GM19397 (cell line): ENCODE data around the gene SGPL1.
A peak's percentile ranks its signal among the peaks of the same experiment; 100 is the strongest.

Source experiments
- ATAC-seq: cut with Tn5 transposase; IDR thresholded peaks from one replicate; pipeline ENCODE4 v1.9.1; 2021; ENCODE audit warnings: mild to moderate bottlenecking, moderate library complexity; ENCODE audit not compliant: unreplicated experiment

SGPL1 gene

GRCh38 chr10:70872291-70872690 lies 56.5 kb downstream of the SGPL1 start:
- ATAC-seq = no peak

DNA sequence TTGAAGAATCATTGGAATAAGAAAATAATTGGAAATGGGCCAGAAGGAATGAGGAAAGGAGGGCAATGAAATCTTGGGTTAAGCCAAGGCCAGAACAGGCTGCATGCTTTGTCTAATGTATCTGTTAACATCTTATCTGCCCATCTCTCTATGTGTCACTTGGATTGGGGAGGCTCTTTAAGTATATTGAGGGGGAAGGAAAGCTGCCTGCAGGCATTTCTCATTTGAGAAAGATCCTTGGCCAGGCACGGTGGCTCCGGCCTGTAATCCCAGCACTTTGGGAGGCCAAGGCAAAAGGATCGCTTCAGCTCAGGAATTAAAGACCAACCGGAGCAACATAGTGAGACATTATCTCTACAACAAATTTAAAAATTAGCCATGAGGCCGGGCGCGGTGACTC lies 58.3 kb downstream of the SGPL1 start:
- ATAC-seq = no peak

GRCh38 chr10:70879207-70879606 lies 63.5 kb downstream of the SGPL1 start:
- no peak for ATAC-seq

- no peak for ATAC-seq
Measured at GRCh38 chr10:70880077-70880534, 64.4 kb downstream of the SGPL1 start.

DNA sequence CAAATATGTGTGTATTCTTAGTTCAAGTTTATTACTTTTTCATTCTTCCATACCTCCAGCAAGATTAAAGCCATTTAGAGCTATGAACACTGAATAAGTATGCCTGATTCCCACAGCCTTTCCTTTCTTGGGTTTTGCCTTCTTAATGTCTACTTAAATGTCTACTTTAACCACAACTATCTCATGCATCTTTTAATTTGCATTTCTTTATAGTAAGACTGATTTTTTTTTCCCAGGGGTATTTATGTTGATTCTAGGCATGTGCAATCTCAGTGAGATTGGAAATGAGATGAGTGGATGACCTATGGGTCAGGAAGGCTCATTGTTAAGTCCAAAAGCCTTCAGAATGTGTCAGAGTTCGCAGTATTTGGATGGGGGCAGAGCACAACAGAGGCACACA lies 69.0 kb downstream of the SGPL1 start:
- no peak for ATAC-seq

DNA sequence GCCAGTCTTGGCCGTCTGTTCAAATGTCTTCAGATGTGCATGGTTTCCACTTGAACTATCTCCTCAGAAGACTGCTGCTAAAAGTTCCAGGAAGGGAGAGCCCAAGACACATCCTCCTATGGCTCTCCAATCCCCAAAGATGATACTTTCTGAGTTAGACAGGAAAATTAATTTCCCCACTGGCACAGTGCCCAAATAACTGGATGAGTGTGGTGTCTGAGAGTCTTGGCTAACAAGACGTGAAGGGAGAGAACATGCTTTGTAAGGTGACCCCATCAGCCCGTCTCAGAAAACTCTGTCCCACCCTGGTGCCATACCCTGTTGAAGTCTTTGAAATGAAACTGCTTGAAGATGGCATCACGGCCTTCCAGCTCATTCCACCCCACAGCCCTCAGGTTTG lies 69.7 kb downstream of the SGPL1 start:
- ATAC-seq = no peak

GRCh38 chr10:70885931-70886903 lies 70.5 kb downstream of the SGPL1 start:
- no peak for ATAC-seq

GRCh38 chr10:70886921-70887665 lies 71.3 kb downstream of the SGPL1 start:
- ATAC-seq = no peak

GRCh38 chr10:70887804-70888800 lies 72.4 kb downstream of the SGPL1 start, which contains the start of gene PCBD1:
TSS of gene PCBD1 (minus strand) at chr10:70888565. CDS start at chr10:70888533, 32 bp downstream.
- ATAC-seq = peak; percentile 81

DNA sequence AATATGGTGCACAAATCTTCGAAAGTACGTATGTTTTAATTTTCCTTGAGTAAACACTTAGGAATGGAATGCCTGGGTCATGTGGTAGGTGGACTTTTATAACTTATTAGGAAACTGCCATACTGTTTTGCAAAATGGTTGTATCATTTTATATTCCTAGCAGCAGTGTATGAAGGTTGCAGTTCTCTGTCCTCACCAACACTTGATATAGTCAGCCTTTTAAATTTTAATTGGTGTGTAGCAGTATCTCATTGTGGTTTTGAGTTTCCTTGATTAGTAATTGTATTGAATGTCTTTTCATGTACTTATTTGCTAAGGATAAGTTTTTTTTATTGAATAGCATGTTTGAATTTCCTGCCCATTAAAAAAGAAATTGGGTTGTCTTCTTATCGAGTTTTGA lies 73.5 kb downstream of the SGPL1 start:
- no peak for ATAC-seq

GRCh38 chr10:70890917-70891431 lies 75.2 kb downstream of the SGPL1 start:
- no peak for ATAC-seq

DNA sequence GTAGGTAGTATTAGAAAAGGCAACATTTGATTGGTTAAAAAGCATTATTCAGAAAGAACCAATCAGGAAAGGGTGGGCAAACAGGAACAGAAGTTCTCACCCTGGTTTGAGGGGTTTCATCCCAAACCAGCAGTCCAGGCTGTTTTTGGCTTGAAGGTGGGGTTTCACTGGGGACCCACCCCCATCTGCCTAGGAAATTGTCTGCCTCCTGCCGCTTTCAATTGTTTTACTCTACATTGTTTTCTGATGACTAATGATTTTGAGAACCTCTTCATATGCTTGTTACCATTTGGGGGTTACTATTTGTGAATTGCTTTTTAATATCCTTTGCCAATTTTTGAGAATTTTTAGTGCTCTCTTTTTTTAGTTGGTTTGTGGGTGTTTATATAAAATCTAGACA lies 75.9 kb downstream of the SGPL1 start:
- no peak for ATAC-seq

GRCh38 chr10:70892631-70893030 lies 76.9 kb downstream of the SGPL1 start:
- no peak for ATAC-seq

DNA sequence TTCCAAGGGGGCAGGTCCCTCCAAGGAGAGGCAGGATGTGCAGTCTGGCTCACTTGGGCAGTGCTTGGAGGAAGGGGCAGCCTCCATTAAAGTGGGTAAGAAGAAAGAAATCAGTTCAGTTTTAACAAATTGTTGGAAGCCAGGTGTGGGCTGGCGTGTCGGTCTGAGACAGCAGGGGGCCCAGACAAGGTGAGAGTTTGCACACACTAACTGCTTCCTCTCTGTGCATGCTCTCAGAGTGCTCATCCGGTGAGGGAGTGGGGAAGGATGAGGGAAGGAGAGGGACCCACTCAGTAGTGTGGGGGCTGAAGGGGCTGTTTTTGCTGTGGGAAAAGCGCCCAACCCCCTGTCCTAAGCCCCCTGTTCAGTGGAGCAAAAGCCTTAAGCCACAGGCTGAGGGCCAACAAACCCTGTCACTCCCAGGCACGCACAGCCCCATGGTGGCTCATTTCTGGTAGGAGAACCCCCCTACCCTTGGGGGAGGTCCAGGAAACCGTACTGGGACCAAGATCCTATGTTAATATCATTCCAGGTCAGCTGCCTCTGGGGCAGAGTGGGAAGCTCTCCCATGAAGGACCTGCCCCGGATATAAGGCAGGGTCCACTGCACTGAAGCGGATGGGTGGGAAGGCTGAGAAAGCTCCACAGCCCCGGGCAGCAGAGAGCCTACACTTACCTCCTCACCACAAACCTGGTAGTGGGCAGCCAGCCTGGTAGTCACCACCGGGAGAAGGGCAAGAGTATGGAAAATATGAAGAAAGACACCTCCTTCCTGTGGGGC lies 77.7 kb downstream of the SGPL1 start:
- ATAC-seq = no peak

GRCh38 chr10:70894416-70894815 lies 78.7 kb downstream of the SGPL1 start:
- no peak for ATAC-seq

- no peak for ATAC-seq
Measured at GRCh38 chr10:70896551-70896950, 80.8 kb downstream of the SGPL1 start.

GRCh38 chr10:70898687-70899086 lies 82.9 kb downstream of the SGPL1 start:
- no peak for ATAC-seq

DNA sequence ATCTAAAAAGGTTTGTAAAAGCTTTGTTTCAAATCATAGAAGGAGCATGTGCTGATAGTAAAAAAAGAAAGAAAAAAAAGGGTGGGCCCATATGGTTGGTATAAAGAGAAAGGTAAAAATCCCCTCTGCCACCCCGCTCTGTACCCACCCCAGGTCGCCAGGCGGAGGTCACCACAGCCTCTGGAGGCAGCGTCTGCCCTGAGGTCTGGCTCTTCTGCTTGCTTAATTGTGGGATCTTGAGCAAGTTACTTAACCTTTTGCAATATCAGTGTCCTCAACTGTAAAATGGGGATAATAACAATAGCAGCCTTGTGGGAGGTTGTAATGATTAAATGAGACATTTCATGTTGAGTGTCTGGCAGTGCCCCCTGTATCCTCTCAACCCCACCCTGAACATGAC lies 83.3 kb downstream of the SGPL1 start:
- ATAC-seq = no peak

- no peak for ATAC-seq
Measured at GRCh38 chr10:70901276-70901878, 85.6 kb downstream of the SGPL1 start.
